ENCODE data around the gene ERICH4. TPM values are rescaled to one million over a fixed set of nuclear protein-coding genes. Genes with fewer than 3 reads are reported as not detected.
A peak's percentile ranks its signal among the peaks of the same experiment; 100 is the strongest.

ERICH4 gene
- total and polyA plus RNA-seq, 11 donors, result 0.10 to 0.30 TPM; not detected in 9

DNA sequence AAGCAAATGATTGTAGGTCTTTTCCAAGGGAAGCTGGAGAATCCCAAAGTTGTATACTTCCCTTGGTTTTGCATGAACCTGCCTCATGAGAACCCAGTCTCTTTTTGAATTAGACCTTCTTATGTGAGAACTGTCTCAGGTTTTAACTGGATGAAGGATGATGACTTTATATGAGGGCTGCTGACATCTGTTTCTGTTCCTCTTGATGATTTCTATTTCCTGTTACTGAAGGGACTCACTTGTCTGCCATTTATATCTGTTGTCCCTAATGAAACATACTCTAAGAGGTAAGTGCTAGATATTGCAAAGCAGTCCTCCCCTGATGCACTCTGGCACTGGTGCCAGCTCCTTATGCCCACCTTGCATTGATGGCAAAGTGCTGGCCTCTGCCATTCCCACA lies 33.6 kb downstream of the ERICH4 start:
- TF ChIP-seq, protein P1, sequence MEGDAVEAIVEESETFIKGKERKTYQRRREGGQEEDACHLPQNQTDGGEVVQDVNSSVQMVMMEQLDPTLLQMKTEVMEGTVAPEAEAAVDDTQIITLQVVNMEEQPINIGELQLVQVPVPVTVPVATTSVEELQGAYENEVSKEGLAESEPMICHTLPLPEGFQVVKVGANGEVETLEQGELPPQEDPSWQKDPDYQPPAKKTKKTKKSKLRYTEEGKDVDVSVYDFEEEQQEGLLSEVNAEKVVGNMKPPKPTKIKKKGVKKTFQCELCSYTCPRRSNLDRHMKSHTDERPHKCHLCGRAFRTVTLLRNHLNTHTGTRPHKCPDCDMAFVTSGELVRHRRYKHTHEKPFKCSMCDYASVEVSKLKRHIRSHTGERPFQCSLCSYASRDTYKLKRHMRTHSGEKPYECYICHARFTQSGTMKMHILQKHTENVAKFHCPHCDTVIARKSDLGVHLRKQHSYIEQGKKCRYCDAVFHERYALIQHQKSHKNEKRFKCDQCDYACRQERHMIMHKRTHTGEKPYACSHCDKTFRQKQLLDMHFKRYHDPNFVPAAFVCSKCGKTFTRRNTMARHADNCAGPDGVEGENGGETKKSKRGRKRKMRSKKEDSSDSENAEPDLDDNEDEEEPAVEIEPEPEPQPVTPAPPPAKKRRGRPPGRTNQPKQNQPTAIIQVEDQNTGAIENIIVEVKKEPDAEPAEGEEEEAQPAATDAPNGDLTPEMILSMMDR (IDR thresholded peaks at IDR 0.05), result no peak
- TF ChIP-seq POLR2A (IDR thresholded peaks at IDR 0.05), result no peak
- ATAC-seq (no peak), DNase-seq (no peak)
- no peak overlapping the region for H3K4me3 ChIP-seq
- peaks cover 0 to 6% (median 0%) of the 10 kb centered on the region in 9 donors for H3K36me3 ChIP-seq
- H3K4me1 ChIP-seq, result peaks cover 0 to 31% (median 12%) of the 10 kb centered on the region in 12 donors
- no peak overlapping the region for H3K27ac ChIP-seq
- H3K9me3 ChIP-seq, result no peaks in the 10 kb centered on the region
- intact Hi-C loops (cut with DNase I), result no loop called here
- peaks cover 0 to 36% (median 5%) of the 10 kb centered on the region in 9 donors for H3K27me3 ChIP-seq

DNA sequence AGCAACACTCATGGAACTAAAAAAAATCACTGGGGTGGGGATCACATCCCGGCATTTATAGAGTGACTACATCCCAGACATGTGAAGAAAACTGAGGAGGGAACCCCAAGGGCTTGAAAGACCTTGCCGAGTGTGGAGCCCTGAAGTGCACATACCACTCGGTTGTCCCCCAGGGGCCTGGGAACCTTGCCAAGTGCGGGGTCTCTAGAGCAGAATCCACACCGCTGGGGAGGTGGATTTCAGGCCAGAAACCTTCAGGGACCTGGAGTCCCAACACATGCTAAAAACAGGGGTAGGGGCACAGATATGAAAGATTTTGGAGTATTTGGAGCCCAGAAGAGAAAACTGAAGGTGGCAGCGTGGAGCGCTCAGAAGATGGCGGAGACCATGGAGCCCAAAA lies 35.2 kb downstream of the ERICH4 start:
- Histone ChIP-seq H3K27ac (peak overlapping the region; percentile 56 to 89 (median 77)), H3K27me3 (peaks cover 0 to 26% (median 5%) of the 10 kb centered on the region in 9 donors), H3K4me1 (peaks cover 0 to 33% (median 12%) of the 10 kb centered on the region in 12 donors), H3K4me3 (peak overlapping the region in 11 of 12 donors; percentile 7 to 55 (median 40)), H3K36me3 (peaks cover 0 to 9% (median 0%) of the 10 kb centered on the region in 9 donors), H3K9me3 (no peaks in the 10 kb centered on the region)
- TF ChIP-seq, protein P1 (IDR thresholded peaks at IDR 0.05), result no peak
- no peak for TF ChIP-seq POLR2A (IDR thresholded peaks at IDR 0.05)
- DNase-seq (no peak), ATAC-seq (no peak)
- 39 to 54% (median 46%) methylated on average over 8 of the region's 8 CpGs for WGBS, 4 donors
- intact Hi-C loops (cut with DNase I), result loop anchor here in 1 of 10 donors (2.0 kb wide), 1 partner anchor 21 kb away; no protein-coding TSS in a partner anchor

DNA sequence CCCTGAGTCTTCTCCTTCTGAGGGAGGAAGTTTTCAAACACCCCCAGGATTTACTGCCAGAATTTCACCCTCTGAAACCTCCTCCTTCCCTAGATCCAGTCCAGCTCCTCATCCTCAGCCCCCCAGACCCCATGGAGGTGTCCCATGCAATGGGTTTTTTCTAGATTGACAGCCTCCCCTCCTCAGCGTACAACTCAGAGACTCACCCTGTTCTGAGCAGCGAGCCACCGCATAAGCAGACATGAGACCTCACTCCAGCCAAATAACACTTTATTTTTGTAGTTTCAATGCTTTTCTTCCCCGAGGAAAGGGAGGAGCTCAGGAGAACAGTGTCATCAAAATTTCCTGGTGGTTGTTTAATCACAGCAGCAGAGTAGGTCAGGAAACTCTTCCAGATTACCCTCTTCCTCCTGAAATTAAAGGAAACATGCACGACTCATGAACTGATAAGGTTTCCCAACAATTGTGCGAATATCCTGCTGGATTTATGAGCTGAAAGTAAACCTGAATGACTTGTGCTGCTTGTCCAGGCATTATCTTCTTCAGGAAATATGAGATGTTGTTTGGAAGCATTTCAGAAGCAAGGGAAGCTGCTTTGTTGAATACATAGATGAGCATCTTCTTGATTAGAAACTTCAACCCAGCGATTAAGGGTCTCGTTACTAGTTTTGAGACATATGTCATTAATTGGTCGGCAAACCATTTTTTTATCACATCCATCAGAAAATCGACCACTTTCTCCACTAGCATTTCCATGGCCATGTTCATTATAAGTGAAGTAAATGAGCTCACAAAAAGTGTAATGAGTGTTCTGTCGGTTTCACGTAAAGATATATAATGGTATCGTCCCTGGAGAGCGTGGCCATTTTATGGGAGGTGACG lies 36.2 kb downstream of the ERICH4 start:
- intact Hi-C loops (cut with DNase I), result loop anchor here in 2 of 10 donors (1.0 to 2.0 kb wide), 2 partner anchors 19 to 22 kb away; no protein-coding TSS in a partner anchor
- WGBS, 4 donors, result 43 to 60% (median 53%) methylated on average over 15 of the region's 15 CpGs
- TF ChIP-seq, protein P1 (IDR thresholded peaks at IDR 0.05), result no peak
- peak in 1 of 2 donors; percentile 13 for TF ChIP-seq POLR2A (IDR thresholded peaks at IDR 0.05)
- Histone ChIP-seq H3K27me3 (peaks cover 0 to 19% (median 5%) of the 10 kb centered on the region in 9 donors), H3K4me1 (peaks cover 0 to 33% (median 11%) of the 10 kb centered on the region in 12 donors), H3K9me3 (no peaks in the 10 kb centered on the region), H3K4me3 (peak overlapping the region in 10 of 12 donors; percentile 7 to 55 (median 42)), H3K27ac (peak overlapping the region; percentile 56 to 89 (median 77)), H3K36me3 (peaks cover 0 to 12% (median 0%) of the 10 kb centered on the region in 9 donors)
- DNase-seq, result no peak
- peak; percentile 63 to 88 (median 74) for ATAC-seq

DNA sequence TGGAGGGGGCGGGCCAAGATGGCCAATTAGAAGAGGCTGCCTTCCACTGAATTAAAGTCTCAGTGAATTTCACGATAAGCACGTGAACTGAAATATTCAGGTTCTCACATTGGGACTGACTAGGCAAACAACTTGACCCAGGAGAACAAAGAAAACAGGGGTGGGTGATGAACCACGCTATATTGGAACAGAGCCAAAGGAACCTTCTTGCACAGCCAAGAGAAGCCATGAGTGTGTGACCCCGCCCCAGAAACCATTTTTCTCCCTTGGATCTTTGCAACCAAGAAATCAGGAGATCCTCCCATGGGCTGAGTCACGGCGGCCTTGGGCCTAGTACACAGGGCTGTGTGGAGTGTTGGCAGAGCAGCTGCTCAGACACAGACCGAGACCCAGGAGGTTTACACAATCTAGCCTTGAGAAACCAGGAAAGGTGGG lies 36.8 kb downstream of the ERICH4 start:
- peak in 4 of 5 donors; percentile 60 to 80 (median 62) for DNase-seq
- no peaks in the 10 kb centered on the region for H3K9me3 ChIP-seq
- TF ChIP-seq, protein P1 (IDR thresholded peaks at IDR 0.05), result no peak
- TF ChIP-seq POLR2A (IDR thresholded peaks at IDR 0.05), result no peak
- H3K27ac ChIP-seq, result peak overlapping the region in 11 of 12 donors; percentile 56 to 89 (median 80)
- H3K4me1 ChIP-seq, result peaks cover 0 to 33% (median 11%) of the 10 kb centered on the region in 12 donors
- intact Hi-C loops (cut with DNase I), result loop anchor here in 2 of 10 donors (1.0 to 2.0 kb wide), 3 partner anchors 19 to 23 kb away; no protein-coding TSS in a partner anchor
- H3K36me3 ChIP-seq, result peaks cover 0 to 15% (median 0%) of the 10 kb centered on the region in 9 donors
- 52 to 68% (median 59%) methylated on average over 8 of the region's 8 CpGs for WGBS, 4 donors
- peak overlapping the region in 8 of 12 donors; percentile 17 to 55 (median 32) for H3K4me3 ChIP-seq
- peaks cover 0 to 22% (median 4%) of the 10 kb centered on the region in 9 donors for H3K27me3 ChIP-seq
- ATAC-seq, result peak; percentile 83 to 88 (median 86)

Data from heart left ventricle (tissue), 16 donors.